Endodermal cell (in vitro differentiated cells): ENCODE measurements around the gene RTP3. TPM values are rescaled to one million over a fixed set of nuclear protein-coding genes. Genes with fewer than 3 reads are reported as not detected.
A peak's percentile ranks its signal among the peaks of the same experiment; 100 is the strongest.

Source experiments
- DNase-seq: peaks from one replicate; pipeline ENCODE4 v3.0.0-alpha.2; 2017
- H3K27ac ChIP-seq: 2 replicates; pipeline ENCODE4 v1.5.1; 2013; ENCODE audit warnings: mild to moderate bottlenecking, low read depth, low read length, moderate library complexity
- H3K27me3 ChIP-seq: 2 replicates; pipeline ENCODE4 v1.6.1; 2013; ENCODE audit warnings: mild to moderate bottlenecking, low read length, moderate library complexity; ENCODE audit not compliant: insufficient read depth, control insufficient read depth, poor library complexity, severe bottlenecking
- H3K36me3 ChIP-seq: 2 replicates; pipeline ENCODE4 v1.7.0; 2013; ENCODE audit warnings: mild to moderate bottlenecking, low read length, moderate library complexity; ENCODE audit not compliant: control insufficient read depth, insufficient read depth
- H3K4me1 ChIP-seq: one replicate; pipeline ENCODE4 v1.7.0; 2013; ENCODE audit warnings: low read length; ENCODE audit not compliant: control insufficient read depth, insufficient read depth
- H3K4me3 ChIP-seq: 2 replicates; pipeline ENCODE4 v1.5.1; 2013; ENCODE audit warnings: mild to moderate bottlenecking, low read length, moderate library complexity
- H3K9ac ChIP-seq: 2 replicates; pipeline ENCODE4 v1.6.1; 2013; ENCODE audit warnings: mild to moderate bottlenecking, low read length, moderate library complexity; ENCODE audit not compliant: poor library complexity, severe bottlenecking; ENCODE audit errors: extremely low read depth
- H3K9me3 ChIP-seq: 2 replicates; pipeline ENCODE4 v1.6.1; 2013; ENCODE audit warnings: mild to moderate bottlenecking, low read length, moderate library complexity; ENCODE audit not compliant: control insufficient read depth
- H3K27ac Mint-ChIP-seq: 2 replicates; pipeline ENCODE4 v1.8.0; 2020; ENCODE audit warnings: mixed read lengths
- H3K27me3 Mint-ChIP-seq: 2 replicates; pipeline ENCODE4 v1.8.0; 2021; ENCODE audit warnings: mild to moderate bottlenecking, mixed read lengths; ENCODE audit not compliant: insufficient read depth
- H3K36me3 Mint-ChIP-seq: 2 replicates; pipeline ENCODE4 v1.8.0; 2020; ENCODE audit warnings: low read depth, mixed read lengths
- H3K4me1 Mint-ChIP-seq: 2 replicates; pipeline ENCODE4 v1.8.0; 2020; ENCODE audit warnings: mixed read lengths
- H3K4me3 Mint-ChIP-seq: 2 replicates; pipeline ENCODE4 v1.8.0; 2020; ENCODE audit warnings: mild to moderate bottlenecking, moderate library complexity, mixed read lengths
- H3K9me3 Mint-ChIP-seq: 2 replicates; pipeline ENCODE4 v1.8.0; 2020; ENCODE audit warnings: mild to moderate bottlenecking, mixed read lengths
- CTCF ChIP-seq: fragments of 200-600 bp; sonication (generic); conservative IDR thresholded peaks from 2 replicates; pipeline ENCODE4 v1.5.0; 2021; ENCODE audit warnings: antibody characterized with exemption, mild to moderate bottlenecking
- WGBS, 2 experiments: methylation state at CpG; one replicate each; pipeline versions ENCODE4 v1.1.5 to v1.1.7; 2013; ENCODE audit warnings: missing lambda C conversion rate in 2 of 2, mixed read lengths in 1 of 2; ENCODE audit not compliant: insufficient coverage in 1 of 2, insufficient read length in 1 of 2; 5-methylcytosine and 5-hydroxymethylcytosine counted together
- total RNA-seq, 2 donors: library from RNA; stranded (reverse); fragmentation: NEBNext Ultra II Directional in 1 of 2; extraction: Animal tissue kit (Norgen Biotek cat#: 25700) in 1 of 2; gene quantifications; 2 replicates in 1 of 2; 3 replicates in 1 of 2; pipeline ENCODE4 v1.2.1, GENCODE V29; 2021

The RTP3 gene
- total RNA-seq, 2 donors from 2014 or later = not detected

- Histone ChIP-seq H3K27me3 (no peaks in the 10 kb centered on the region), H3K9me3 (no peaks in the 10 kb centered on the region), H3K36me3 (peaks cover 65% of the 10 kb centered on the region), H3K9ac (no peak overlapping the region), H3K4me1 (no peaks in the 10 kb centered on the region), H3K4me3 (no peak overlapping the region), H3K27ac (no peak overlapping the region)
- Mint-ChIP-seq H3K4me3 (no peak overlapping the region), H3K27ac (no peak overlapping the region), H3K9me3 (peaks cover 2% of the 10 kb centered on the region), H3K4me1 (peaks cover 16% of the 10 kb centered on the region), H3K27me3 (no peaks in the 10 kb centered on the region), H3K36me3 (peaks cover 68% of the 10 kb centered on the region)
- 86 to 89% methylated on average over 12 to 14 of the region's 14 CpGs for WGBS, 2 experiments
- no peak for DNase-seq
- TF ChIP-seq CTCF = no peak
Observed at GRCh38 chr3:46538803-46539442, 41.1 kb downstream of the RTP3 start.

GRCh38 chr3:46539443-46540005 is 41.7 kb downstream of the RTP3 start:
- Histone ChIP-seq H3K27ac (no peak overlapping the region), H3K9ac (no peak overlapping the region), H3K4me3 (no peak overlapping the region), H3K27me3 (no peaks in the 10 kb centered on the region), H3K9me3 (no peaks in the 10 kb centered on the region), H3K36me3 (peaks cover 69% of the 10 kb centered on the region), H3K4me1 (no peaks in the 10 kb centered on the region)
- TF ChIP-seq CTCF = no peak
- WGBS, 2 experiments = 93 to 96% methylated on average over 5 to 9 of the region's 9 CpGs
- Mint-ChIP-seq H3K27me3 (no peaks in the 10 kb centered on the region), H3K36me3 (peaks cover 67% of the 10 kb centered on the region), H3K4me1 (peaks cover 16% of the 10 kb centered on the region), H3K9me3 (no peaks in the 10 kb centered on the region), H3K27ac (peak overlapping the region; percentile 21), H3K4me3 (no peak overlapping the region)
- no peak for DNase-seq

GRCh38 chr3:46540550-46540949 is 42.8 kb downstream of the RTP3 start:
- Histone ChIP-seq H3K4me1 (no peaks in the 10 kb centered on the region), H3K27ac (no peak overlapping the region), H3K9me3 (no peaks in the 10 kb centered on the region), H3K36me3 (peaks cover 65% of the 10 kb centered on the region), H3K27me3 (no peaks in the 10 kb centered on the region), H3K9ac (no peak overlapping the region), H3K4me3 (no peak overlapping the region)
- H3K4me3 Mint-ChIP-seq = no peak overlapping the region
- no peak for DNase-seq
- WGBS, 2 experiments = 93 to 100% methylated on average over 1 to 4 of the region's 4 CpGs
- no peak for TF ChIP-seq CTCF
- H3K27ac Mint-ChIP-seq = peak overlapping the region; percentile 35
- peaks cover 19% of the 10 kb centered on the region for H3K4me1 Mint-ChIP-seq
- no peaks in the 10 kb centered on the region for H3K9me3 Mint-ChIP-seq
- H3K27me3 Mint-ChIP-seq = no peaks in the 10 kb centered on the region
- peaks cover 67% of the 10 kb centered on the region for H3K36me3 Mint-ChIP-seq
